Endometrium (tissue), 2 donors: ENCODE results near the gene FAM89B.
"Not testable (repeated sequence)": the region's sequence is repeated elsewhere in the genome, so short reads cannot be mapped to it uniquely, and the experiment has no call there.

Experiments
- FAIRE-seq: peaks from 2 replicates; lab custom pipeline; 2012; peaks lifted over from hg19 to GRCh38; lab: Jason Lieb, UNC
- donor health status: control.
- donor health status: control.

Gene FAM89B

DNA sequence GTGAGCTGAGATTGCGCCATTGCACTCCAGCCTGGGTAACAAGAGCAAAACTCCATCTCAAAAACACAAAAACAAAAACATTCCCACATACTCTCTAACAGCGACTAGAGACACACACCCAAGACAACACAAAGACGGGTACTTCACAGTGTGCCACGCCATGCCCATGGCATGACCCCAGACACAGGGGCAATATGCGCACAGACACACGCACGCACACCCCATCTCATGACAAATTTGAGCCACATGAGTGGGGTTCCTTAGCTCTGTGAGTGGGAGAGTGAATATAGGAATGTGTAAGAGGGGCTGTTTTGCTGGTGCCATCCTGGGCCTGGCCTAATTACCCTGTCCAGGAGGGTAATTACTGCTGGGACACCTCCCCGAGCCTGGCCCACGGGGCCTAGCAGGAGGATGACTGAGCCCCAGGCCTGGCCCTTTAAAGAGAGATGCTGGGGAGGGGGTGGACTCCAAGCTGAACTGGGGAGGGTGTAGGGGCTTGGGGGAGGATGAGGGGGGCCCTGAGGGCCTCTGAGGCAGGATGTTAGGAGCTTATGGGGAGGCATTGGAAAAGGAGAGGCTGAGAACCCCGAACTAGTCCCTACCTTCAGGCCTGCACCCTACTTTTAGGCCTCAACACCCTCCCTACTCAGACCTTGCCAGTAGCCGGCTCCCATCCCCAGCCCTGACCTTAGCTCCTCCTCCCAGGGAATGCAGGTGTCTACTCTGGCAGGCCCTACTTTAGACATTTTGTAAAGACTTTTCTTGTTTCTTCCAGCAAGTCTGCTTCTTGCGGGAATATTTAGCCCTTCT, 15.7 kb upstream of the FAM89B start:
- no peak for FAIRE-seq

DNA sequence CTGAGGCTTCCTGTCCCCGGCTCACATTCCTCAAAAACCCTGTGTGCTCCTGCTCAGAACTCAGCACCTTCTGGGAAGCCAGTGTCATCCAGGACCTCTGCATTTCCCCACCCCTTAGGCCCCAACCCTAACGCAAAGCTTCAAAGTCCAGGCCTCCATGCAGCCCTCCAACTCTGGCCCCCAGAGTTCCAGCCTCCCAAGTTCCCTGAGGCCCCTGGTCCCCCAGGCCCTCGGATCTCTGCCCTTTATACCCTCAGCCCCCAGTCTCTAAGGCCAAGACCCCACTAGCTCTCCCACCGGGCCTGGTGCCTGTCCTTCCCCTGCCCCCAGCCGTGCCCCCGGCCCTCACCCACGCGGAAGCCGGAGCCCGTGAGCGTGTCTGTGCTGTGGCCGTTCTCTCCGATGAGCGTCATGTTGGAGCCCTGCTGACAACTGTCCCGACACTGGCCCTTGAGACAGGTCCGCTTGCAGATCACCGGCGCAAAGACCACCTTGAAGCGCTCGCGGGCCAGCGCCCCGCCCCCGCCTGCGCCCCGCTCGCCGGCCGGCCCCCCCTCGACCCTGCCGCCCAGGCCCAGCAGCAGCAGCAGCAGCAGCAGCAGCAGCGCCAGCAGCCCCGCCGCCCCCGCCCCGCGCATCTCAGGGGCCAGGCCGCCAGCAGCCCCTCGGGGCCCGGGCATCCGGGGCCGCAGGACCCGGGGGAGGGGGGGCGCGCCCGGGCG, 14.9 kb upstream of the FAM89B start:
- FAIRE-seq, result no peak

DNA sequence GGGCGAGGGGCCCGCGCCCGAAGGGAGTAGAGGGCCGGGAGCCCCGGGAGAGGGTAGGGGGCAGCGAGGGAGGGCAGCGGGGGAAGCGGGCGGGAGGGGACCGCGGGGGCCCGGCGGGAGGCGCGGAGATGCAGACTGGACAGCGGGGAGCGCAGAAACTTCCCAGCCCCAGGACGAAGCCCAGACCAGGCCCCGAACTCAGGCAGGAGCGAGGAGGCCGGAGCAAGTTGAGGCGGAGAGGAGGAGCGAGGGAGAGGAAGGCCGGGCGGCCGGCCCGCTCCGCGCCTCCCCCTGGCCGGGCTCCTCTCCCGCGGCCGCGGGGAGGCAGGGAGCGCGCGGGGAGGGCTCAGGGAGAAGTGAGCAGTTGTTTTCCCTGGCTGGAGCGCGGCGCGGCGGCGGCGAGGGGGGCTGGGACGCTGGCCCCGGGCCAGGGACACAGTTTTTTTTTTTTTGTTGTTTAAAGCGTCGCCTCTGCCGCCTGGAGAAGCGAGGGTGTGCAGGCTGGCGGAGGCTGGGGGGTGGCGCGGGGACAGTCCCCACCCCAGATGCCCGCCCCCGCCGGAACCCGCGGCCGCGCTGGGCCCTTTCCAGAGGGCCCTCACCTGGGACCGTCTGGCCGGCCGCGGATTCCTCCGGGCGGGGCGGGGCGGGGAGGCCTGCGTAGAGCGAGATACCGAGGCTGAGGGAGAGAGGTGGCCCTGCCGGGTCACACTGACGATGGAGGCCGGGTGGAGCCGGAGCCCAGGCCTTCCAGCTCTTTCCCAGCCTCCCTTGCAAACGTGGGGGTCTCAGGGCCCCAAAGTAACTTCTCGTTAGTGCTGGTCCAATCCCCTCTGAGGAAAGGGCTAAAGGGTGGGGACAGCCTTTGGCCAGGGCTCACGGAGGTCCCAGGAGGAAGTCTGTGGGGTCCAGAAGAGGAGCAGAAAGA, 14.1 kb upstream of the FAM89B start, which contains the start of gene LTBP3:
TSS of gene LTBP3 (minus strand) at position 358 of the 928 bp plus-strand sequence. CDS start 400 bp downstream, outside the sequence.
- FAIRE-seq, result no peak

DNA sequence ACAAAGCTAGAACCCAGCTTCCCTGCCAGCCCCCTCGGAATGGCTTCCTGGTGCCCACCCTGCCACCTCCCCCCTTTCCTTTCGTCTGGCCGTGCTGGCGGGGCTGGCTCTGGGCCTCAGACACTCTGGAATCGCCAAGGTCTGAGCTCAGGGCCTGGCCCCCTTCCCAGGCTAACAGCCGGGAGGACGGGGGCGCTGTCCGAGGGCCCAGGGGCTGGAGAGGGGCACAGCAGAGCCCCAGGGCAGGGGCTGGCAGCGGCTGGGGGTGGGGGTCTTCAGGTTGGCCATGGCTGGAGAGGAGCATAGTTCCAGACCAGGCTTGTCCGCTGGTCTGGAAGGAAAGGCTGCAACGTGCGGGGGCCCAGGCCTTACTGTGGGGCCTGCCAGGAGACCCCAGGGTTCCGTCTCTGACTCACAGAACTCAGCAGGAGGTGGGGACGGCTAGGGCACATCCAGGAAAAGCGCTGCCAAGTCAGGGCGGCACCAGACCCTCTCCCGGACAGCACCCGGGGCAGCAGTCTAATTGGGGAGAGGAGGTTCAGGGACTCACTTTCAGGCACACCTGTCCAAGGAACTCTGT, 13.3 kb upstream of the FAM89B start:
- FAIRE-seq, result no peak

DNA sequence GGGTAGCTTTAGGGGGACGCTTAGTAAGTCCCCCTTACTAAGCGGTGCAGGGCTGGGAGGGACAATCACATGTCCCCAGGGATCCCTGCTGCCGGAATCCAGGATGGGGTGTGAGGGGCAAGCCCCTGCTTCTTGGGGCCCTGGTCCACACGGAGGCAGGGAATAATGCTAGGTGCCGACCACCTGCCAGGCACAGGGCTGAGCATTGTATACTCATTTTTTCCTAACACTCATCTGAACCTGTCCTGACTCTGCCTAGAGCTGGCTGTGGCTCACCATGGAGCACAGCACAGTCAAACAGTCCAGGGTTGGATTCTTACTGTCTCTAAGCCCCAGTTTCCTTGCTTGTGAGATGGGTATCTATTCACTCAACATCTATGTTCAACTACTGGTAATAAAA, 12.8 kb upstream of the FAM89B start:
- no peak for FAIRE-seq

DNA sequence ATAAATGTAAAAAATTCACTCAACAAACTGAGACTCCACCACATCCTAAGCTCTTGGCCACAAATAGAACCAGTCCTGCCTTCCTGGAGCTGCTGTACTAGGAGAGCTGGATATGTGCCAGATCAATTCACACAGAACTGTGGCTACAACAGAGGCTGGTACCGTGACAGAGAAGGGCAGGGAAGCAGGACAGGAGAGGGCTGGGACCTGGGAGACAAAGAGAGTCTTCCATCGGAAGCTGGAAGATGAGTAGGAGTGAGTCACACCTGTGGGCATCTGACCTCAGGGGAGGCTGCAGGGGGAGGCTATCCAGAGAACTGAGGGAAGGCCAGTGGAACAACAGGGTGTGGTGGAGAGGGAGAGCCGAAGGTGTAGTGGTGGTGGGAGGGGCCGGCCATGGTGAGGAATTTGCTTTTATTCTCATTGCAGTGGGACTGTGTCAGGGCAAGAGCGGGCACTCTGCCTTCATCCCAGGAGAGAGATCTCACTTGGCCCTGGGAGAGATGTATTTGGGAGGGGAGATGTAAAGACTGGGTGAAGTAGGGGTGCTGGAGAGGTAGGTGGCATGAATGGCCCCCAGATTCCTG, 12.3 kb upstream of the FAM89B start:
- FAIRE-seq, result no peak

DNA sequence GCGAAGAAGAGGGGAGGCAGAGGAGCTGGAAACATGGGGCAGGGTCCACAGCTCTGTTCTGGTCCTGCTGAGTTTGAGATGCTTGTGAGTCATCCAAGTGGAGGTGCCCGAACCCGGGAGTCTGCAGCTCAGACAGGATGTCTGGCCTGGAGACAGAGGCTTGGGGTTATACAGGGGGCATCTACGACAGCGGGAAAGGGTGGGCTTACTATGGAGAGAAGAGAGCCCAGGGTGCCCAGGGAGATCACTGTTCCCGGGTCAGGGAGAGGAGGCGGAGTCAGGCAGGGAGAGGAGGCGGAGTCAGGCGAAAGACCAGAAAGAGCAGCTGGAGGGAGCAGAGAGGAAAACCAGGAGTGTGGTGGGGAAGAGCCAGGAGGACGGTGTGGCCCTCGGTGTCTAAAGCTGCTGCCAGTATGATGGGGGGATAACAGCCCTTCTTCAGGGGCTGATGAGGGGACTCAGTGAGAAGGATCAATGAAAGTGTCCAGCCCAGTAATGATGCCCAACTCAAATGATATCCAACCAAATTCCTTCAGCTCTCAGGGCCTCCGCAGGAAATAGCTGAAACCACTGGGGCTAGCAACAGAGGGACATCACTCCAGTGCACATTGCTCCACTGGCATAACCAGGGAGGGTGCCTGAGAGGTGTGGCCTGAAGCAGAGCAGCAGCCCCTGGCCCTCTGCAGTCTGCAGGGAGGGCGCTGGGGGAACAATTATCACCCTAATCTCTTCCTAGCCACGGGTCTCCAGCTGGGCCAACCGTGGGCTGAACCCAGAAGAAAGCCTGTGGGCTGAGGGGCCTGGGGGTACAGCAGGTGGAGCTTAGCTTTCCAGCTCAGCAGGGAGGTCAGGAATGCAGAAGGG, 11.6 kb upstream of the FAM89B start:
- no peak for FAIRE-seq

DNA sequence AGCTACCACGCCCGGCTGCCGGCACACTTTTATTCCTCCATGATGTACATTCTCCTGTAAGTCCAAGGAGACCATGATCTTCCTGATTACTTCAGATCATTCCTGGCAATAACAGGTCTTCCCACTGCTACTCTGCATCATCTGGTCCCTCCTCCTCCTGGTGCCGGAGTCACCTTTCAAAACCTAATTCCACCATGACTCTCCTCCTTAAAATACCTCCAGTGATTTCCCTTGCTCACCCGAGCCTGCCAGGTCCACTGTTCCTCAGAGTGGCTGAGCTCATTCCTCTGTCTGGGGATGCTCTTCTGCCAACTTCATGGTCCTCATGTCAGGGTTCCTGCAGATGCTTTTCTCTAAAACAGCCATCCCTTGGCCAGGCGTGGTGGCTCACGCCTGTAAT, 10.3 kb upstream of the FAM89B start:
- FAIRE-seq, result no peak

DNA sequence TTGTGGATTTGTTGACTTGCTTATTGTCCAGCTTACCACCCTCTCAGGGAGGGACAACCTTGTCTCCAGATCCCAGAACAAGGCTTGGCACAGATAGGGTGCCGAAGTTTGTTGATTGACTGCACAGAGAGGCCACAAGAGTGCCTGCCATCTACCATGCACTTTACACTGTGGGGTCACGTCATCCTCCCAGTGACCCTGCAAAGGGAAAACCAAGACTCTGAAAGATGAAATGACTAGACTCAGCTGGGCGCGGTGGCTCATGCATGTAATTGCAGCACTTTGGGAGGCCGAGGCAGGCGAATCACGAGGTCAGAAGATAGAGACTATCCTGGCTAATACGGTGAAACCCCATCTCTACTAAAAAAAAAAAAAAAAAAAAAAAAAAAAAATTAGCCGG, 9.6 kb upstream of the FAM89B start:
- FAIRE-seq, result no peak

DNA sequence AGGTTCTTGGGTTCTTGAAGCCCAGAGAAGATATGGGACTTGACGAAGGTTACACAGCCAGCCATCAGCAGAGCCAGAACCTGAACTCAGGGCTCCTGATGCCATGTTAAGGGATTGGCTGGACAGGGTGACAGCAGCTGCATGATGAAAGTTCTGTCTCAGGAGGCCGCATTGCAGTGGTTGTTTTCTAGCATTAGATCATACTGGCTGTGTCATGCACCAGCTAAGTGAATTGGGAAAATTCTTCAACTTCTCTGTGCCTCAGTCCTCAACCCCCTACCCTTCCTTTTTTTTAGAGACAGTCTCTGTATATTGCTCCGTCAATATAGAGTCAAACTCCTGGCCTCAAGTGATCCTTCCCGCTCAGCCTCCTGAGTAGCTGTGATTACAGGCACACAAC, 8.7 kb upstream of the FAM89B start:
- FAIRE-seq, result no peak

DNA sequence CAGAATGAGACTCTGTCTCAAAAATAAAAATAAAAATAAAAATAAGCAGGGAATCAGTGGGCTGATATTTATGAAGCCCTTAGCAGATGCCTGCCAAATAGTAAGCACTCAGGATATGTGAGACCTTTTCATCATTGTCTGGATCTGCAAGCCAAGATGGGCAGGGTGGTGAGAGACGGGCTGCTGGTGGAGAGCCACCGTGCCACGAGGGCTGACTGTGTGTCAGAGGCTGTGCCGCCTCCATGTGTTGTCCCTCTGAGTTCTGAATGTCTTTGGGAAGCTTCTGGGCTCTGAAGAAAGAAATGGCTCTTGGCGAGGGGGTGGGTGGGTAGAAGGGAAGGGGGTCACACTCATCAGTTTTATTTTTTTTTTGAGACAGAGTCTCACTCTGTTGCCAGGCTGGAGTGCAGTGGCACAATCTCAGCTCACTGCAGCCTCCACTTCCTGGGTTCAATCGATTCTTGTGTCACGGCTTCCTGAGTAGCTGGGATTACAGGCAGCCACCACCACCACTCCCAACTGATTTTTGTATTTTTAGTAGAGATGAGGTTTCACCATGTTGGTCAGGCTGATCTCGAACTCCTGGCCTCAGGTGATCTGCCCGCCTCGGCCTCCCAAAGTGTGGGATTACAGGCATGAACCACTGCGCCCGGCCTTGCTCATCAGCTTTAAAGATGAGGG, 7.3 kb upstream of the FAM89B start:
- not testable (repeated sequence) for FAIRE-seq

DNA sequence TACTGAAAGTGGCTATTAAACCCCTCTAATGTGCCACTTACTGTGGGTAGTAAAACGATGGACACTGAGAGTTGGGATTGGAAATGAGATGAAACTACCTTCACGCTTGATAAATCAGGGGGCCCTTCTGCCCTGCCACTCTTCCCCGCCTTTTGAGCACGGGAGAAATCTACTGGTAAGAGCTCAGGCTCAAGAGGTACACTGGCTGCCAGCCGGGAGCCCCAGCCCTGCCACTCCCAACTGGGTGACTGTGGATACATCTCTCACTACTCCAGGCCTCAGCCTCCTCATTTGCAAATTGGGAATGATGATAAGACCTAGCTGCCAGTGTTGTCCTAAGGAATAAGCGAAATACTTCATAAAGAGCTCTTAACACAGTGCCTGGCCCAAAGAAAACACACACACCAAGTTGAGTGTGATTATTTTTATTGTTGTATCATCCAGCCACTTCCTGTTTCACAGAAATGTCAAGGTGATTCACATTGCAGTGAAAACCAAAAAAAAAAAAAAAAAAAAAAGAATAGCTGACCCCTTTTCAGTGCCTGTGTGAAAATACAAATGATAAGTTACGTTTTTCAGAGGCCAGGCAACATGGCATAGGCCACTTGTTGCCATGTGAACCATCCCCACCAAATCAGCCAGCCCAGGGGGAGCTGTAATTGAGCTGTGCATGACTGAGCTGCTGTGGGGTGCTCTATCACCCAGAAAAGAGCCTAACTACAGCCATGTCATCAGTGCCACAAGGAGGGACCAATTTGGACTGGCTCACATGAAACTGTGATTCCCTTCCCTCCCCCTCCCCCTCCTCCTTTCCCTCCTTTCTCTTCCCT, 6.5 kb upstream of the FAM89B start:
- no peak for FAIRE-seq

DNA sequence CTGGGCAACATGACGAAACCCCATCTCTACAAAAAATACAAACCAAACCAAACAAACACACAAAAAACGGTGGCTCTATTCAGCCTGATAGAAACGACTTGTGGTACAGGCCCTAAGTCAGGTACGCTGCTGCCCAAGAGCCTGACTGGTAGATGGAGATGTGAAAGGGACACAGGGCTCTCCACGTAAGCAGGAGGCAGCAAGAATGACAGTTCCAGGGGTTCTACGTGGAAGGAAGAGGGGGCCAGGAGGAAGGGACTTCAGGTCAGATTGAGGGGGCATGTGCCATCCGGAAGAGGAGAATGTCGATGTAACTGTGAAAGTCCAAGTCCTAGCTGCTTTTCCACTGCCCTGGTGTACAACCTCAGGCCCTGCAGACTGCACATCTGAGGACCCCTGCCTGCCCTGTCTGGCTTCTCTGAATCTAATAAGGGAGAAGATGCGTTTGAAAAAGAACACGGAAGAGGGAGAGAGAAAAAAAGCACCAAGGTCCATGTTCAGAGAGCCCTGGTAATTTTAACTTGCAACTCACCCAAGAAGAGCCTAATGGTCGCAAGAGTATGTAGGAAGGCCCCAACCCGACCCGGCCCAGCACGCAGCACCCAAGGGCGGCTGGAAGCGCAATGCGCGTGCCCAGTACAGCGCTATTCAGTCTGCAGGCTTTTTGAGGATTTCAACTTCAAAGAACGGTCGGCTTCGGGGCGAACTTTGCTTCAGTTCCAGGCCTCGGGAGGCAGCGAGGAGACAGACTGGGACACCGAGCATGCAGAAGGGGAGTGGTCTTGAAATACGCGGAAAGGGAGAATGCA, 3.0 kb upstream of the FAM89B start:
- no peak for FAIRE-seq

DNA sequence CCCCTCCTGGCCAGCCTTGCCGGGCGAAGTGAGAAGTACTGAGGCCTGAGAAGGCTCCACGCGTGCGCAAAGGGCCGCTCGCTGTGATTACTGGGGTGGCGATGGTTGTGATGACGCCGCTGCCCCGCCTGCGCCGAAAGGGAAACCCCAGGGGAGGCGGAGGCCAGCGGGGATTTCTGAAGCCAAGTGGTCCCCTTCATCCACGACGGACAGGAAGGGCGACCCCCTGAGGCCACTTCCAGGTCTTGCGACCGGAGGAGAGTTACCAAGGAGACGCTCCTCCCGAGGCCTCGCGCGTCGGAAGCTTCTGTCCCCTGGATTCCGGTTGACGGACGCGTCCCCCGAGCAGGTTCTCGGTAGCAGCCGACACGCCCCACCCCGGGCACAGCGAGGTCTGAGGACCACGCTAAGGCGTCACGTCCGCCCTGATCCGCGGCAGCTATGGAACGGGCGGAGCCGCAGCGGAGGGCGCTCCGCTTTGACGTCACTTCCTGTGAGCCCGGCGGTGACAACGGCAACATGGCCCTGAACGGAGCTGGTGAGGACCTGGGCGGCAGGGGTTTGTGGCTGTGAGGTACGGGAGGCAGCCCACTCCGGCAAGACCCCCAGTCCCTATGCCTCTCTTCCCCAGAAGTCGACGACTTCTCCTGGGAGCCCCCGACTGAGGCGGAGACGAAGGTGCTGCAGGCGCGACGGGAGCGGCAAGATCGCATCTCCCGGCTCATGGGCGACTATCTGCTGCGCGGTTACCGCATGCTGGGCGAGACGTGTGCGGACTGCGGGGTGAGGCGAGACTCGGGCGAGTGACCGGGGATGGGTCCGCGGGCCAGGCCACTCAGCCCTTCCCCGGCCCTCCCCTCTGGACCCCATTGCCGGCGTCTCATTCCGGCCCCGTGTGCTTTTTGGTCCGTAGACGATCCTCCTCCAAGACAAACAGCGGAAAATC, 2.1 kb upstream of the FAM89B start, which contains the start of gene ZNRD2:
TSS of gene ZNRD2 (plus strand) at position 505 of the 946 bp plus-strand sequence. CDS start at position 520, 15 bp downstream.
- FAIRE-seq, result peak; percentile 74

DNA sequence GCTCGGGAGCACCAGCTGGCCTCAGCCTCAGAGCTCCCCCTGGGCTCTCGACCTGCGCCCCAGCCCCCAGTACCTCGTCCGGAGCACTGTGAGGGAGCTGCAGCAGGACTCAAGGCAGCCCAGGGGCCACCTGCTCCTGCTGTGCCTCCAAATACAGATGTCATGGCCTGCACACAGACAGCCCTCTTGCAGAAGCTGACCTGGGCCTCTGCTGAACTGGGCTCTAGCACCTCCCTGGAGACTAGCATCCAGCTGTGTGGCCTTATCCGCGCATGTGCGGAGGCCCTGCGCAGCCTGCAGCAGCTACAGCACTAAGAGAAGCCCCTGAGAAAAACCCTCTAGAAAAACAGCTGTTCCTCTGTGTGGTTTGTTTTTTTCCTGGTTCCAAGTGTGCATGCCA, 918 bp upstream of the FAM89B start:
- FAIRE-seq, result no peak

DNA sequence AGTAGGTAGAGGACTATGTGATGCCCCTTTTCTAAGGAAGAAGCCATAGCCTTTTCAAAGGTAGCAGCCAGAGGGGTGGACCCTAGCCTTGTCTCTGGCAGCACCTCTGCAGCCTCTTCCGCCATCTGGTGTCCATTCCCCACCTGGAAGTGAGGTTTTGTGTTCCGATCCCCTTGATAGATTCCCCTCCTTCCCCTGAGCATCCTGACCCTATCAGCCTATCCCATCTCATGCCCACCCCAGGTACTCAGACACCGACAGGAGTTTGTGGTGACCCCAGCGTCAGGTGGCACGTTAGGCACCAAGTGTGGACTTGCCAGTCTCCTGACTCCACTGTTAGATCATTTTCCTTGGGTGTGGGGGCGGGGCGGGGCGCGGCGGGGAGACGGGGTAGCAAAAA, 398 bp upstream of the FAM89B start:
- no peak for FAIRE-seq
